Measurements from ENCODE around the gene MLXIP. TPM values are rescaled to one million over a fixed set of nuclear protein-coding genes. Genes with fewer than 3 reads are reported as not detected.

The MLXIP gene
- total RNA-seq, 4 donors from 2014 or later = 34.0 to 70.1 (median 46.2) TPM

DNA sequence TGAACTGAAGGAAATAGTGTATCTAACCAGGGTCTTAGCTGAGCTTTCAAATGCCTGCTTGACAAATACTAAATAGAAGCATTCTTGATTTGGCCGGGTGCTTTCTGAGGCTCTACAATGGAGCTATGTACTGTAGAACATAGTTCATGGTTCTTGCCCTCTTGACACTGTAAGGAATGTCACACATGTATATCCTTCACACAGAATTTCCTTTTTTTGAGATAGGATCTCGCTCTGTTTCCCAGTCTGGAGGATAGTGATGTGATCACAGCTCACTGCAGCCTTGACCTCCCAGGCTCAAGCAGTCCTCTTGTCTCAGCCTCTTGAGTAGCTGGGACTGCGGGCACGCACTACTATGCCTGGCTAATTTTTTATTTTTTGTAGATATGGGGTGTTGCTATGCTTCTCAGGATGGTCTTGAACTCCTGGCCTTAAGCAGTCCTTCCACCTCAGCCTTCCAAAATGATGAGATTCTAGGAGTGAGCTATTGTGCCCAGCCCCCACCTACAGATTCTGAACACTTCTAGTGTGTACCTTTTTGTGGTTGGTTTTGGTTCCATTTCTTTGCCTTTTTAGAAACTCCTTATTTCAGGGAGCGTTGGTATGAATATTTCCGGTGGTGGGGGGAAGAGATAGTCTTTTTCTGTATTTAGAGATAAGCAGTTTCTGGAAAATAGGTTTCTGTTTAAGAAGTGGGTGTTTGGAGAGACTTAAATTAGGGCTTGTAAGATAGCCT, 4.2 kb downstream of the MLXIP start:
- H3K4me1 ChIP-seq = peaks cover 43 to 47% of the 10 kb centered on the region in 2 donors
- peak overlapping the region in 2 of 3 donors; percentile 18 to 83 for H3K27ac ChIP-seq
- peaks cover 16 to 21% of the 10 kb centered on the region in 2 donors for H3K36me3 ChIP-seq
- H3K4me3 ChIP-seq (replicated peaks in 1 of 3) = no peak overlapping the region
- H3K27me3 ChIP-seq = no peaks in the 10 kb centered on the region
- TF ChIP-seq, protein P1, sequence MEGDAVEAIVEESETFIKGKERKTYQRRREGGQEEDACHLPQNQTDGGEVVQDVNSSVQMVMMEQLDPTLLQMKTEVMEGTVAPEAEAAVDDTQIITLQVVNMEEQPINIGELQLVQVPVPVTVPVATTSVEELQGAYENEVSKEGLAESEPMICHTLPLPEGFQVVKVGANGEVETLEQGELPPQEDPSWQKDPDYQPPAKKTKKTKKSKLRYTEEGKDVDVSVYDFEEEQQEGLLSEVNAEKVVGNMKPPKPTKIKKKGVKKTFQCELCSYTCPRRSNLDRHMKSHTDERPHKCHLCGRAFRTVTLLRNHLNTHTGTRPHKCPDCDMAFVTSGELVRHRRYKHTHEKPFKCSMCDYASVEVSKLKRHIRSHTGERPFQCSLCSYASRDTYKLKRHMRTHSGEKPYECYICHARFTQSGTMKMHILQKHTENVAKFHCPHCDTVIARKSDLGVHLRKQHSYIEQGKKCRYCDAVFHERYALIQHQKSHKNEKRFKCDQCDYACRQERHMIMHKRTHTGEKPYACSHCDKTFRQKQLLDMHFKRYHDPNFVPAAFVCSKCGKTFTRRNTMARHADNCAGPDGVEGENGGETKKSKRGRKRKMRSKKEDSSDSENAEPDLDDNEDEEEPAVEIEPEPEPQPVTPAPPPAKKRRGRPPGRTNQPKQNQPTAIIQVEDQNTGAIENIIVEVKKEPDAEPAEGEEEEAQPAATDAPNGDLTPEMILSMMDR (IDR thresholded peaks at IDR 0.05) = no peak
- no peak for TF ChIP-seq POLR2A (IDR thresholded peaks at IDR 0.05)
- DNase-seq = no peak
- intact Hi-C loops (cut with DNase I) = no loop called here
- H3K9me3 ChIP-seq = no peaks in the 10 kb centered on the region
- WGBS, 2 donors = 75 to 84% methylated on average over 6 of the region's 6 CpGs

DNA sequence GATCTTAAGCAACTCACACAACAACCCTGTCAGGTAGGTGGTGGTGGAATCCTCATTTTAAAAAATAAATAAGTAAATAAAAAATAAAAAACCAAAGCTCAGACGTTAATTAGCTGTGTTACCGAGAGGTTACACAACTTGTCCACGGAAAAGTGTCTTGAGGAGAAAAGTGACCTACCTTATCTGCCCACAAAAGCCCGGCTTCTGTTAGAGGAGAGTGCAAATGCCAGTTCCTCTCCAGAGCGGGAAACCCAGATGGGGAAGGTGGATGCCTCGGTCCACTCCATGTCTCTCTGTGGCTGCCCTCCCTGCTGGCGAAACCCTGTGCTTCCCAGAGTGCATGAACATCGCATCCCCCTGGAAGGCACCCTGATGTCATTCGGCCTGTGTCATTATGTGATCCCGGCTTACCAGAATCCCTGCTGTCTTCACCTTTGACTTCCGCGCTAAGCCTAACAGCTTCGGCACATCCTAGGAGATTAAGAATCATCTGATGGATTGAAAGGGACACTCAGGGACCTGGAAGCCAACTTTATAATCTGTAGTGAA, 6.4 kb downstream of the MLXIP start:
- TF ChIP-seq, protein P1 (IDR thresholded peaks at IDR 0.05) = no peak
- Histone ChIP-seq H3K4me1 (peaks cover 60 to 64% of the 10 kb centered on the region in 2 donors), H3K4me3 (replicated peaks in 1 of 3) (no peak overlapping the region), H3K36me3 (peaks cover 16 to 21% of the 10 kb centered on the region in 2 donors), H3K27ac (no peak overlapping the region), H3K9me3 (no peaks in the 10 kb centered on the region), H3K27me3 (no peaks in the 10 kb centered on the region)
- intact Hi-C loops (cut with DNase I) = no loop called here
- DNase-seq = no peak
- WGBS, 2 donors = 93 to 96% methylated on average over 13 of the region's 13 CpGs

DNA sequence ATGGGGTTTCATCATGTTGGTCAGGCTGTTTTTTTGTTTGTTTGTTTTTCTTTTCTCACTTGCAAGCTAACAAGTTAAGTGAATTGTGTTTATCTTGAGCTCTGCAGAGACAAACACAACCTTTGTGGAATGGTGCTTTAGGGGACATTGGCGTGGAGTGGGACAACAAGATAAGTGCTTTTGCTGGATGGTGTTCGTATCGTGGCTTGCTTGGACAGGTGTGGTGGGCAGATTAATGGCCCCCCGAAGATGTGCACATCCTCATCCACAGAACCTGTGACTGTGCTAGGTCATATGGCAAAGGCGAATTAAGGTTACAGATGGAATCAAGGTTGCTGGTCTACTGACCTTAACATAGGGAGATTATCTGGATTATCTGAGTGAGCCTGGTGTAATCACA, 7.0 kb downstream of the MLXIP start:
- intact Hi-C loops (cut with DNase I) = no loop called here
- no peak for TF ChIP-seq POLR2A (IDR thresholded peaks at IDR 0.05)
- peaks cover 64 to 71% of the 10 kb centered on the region in 2 donors for H3K4me1 ChIP-seq
- no peak overlapping the region for H3K4me3 ChIP-seq (replicated peaks in 1 of 3)
- no peak for DNase-seq
- H3K27ac ChIP-seq = no peak overlapping the region
- no peaks in the 10 kb centered on the region for H3K27me3 ChIP-seq
- no peaks in the 10 kb centered on the region for H3K9me3 ChIP-seq
- peaks cover 16 to 21% of the 10 kb centered on the region in 2 donors for H3K36me3 ChIP-seq
- 91 to 93% methylated on average over 5 of the region's 5 CpGs for WGBS, 2 donors

DNA sequence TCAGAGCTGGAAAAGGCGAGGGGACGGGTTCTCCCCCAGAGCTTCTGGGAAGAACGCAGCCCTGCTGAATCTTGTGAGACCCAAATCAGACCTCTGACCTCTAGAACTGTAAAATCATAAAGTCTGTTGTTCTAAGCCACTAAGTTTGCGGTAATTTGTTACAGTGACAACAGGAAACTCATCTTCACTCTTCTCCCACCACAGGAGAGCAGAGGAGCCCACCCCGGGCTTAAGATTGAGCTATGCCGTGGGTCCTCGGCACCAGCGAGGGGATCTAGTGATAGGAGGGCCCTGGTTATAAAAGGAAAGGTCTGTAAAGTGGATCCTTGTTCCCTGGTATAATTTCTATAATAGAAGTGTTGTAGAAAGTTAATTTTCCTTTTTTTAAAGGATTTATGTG, 7.6 kb downstream of the MLXIP start:
- H3K27ac ChIP-seq = peak overlapping the region in 1 of 3 donors; percentile 68
- WGBS, 2 donors = 95 to 96% methylated on average over 8 of the region's 8 CpGs

DNA sequence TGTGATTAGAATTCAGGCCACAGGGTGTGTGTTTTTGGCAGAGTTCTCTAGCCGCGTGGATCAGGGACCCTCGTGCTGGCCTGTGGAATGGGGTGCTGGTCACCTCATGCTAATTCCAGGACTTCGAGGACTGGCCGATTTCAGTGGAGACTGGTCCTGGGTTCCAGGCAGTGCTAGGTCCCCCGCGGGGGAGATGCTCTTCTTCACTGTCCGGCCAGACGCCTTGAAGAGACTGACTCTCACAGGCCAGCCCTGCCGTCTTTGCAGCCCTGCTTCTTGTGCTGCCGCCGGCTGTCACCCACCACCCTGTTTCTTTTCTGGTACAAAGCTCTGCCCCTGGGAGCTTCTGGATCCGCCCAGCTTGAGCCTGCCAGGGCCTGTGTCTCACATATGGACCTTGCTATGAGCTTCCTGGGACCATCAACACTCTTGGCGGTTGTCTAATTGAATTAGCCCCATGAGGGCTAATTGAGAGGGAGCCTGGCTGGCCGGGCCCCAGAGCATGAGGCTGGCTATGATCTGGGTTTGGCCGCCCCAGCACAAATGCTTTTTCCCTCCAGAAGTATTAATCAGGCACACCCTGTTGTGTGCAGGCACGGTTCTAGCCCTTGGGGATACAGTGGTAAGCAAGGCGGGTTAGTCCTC, 8.2 kb downstream of the MLXIP start:
- no peak for TF ChIP-seq POLR2A (IDR thresholded peaks at IDR 0.05)
- TF ChIP-seq, protein P1 (IDR thresholded peaks at IDR 0.05) = no peak
- peaks cover 16 to 21% of the 10 kb centered on the region in 2 donors for H3K36me3 ChIP-seq
- no peaks in the 10 kb centered on the region for H3K9me3 ChIP-seq
- 85 to 86% methylated on average over 11 to 15 of the region's 18 CpGs for WGBS, 2 donors
- no peaks in the 10 kb centered on the region for H3K27me3 ChIP-seq
- H3K4me3 ChIP-seq (replicated peaks in 1 of 3) = no peak overlapping the region
- peaks cover 67 to 71% of the 10 kb centered on the region in 2 donors for H3K4me1 ChIP-seq
- intact Hi-C loops (cut with DNase I) = no loop called here
- no peak for DNase-seq
- peak overlapping the region in 2 of 3 donors; percentile 42 to 68 for H3K27ac ChIP-seq

More for the DNA sequence above, 7.6 kb downstream of the MLXIP start:
- TF ChIP-seq POLR2A (IDR thresholded peaks at IDR 0.05) = no peak
- TF ChIP-seq, protein P1 (IDR thresholded peaks at IDR 0.05) = no peak
- no peak for DNase-seq
- Histone ChIP-seq H3K4me3 (replicated peaks in 1 of 3) (no peak overlapping the region), H3K36me3 (peaks cover 16 to 21% of the 10 kb centered on the region in 2 donors), H3K9me3 (no peaks in the 10 kb centered on the region), H3K27me3 (no peaks in the 10 kb centered on the region), H3K4me1 (peaks cover 67 to 71% of the 10 kb centered on the region in 2 donors)
- intact Hi-C loops (cut with DNase I) = no loop called here
